GM19043 (cell line): ENCODE measurements around the gene KCNG2.

Source experiments
- ATAC-seq: cut with Tn5 transposase; IDR thresholded peaks from one replicate; pipeline ENCODE4 v1.9.1; 2021; ENCODE audit warnings: low read depth; ENCODE audit not compliant: unreplicated experiment

KCNG2 gene

GRCh38 chr18:79784071-79784913 lies 13.4 kb upstream of the KCNG2 start:
- no peak for ATAC-seq

GRCh38 chr18:79784965-79785770 lies 12.6 kb upstream of the KCNG2 start:
- no peak for ATAC-seq

- ATAC-seq: no peak
These were observed 11.9 kb upstream of the KCNG2 start for GRCh38 chr18:79785831-79786230.

- ATAC-seq: no peak
These were observed 11.4 kb upstream of the KCNG2 start for GRCh38 chr18:79786304-79786703.

GRCh38 chr18:79786786-79787526 lies 10.8 kb upstream of the KCNG2 start:
- no peak for ATAC-seq

- no peak for ATAC-seq
These were observed 10.2 kb upstream of the KCNG2 start for GRCh38 chr18:79787527-79787864.

GRCh38 chr18:79787865-79788733 lies 9.6 kb upstream of the KCNG2 start:
- ATAC-seq: no peak

- ATAC-seq: no peak
These were observed 9.0 kb upstream of the KCNG2 start for GRCh38 chr18:79788734-79789085.

GRCh38 chr18:79789091-79789891 lies 8.4 kb upstream of the KCNG2 start:
- ATAC-seq: no peak

- no peak for ATAC-seq
These were observed 7.5 kb upstream of the KCNG2 start for GRCh38 chr18:79789901-79790890.

GRCh38 chr18:79790996-79791972 lies 6.5 kb upstream of the KCNG2 start:
- no peak for ATAC-seq

GRCh38 chr18:79792096-79792987 lies 5.4 kb upstream of the KCNG2 start:
- no peak for ATAC-seq

- ATAC-seq: no peak
These were observed 4.8 kb upstream of the KCNG2 start for GRCh38 chr18:79792988-79793355.

- no peak for ATAC-seq
These were observed 2.9 kb upstream of the KCNG2 start for GRCh38 chr18:79794846-79795245.

GRCh38 chr18:79795446-79795845 lies 2.3 kb upstream of the KCNG2 start:
- no peak for ATAC-seq

GRCh38 chr18:79796016-79796415 lies 1.7 kb upstream of the KCNG2 start:
- no peak for ATAC-seq
